Measurements from ENCODE around the gene PLEKHA3. TPM values are rescaled to one million over a fixed set of nuclear protein-coding genes. Genes with fewer than 3 reads are reported as not detected.
"Not testable (repeated sequence)": the region's sequence is repeated elsewhere in the genome, so short reads cannot be mapped to it uniquely, and the experiment has no call there.

PLEKHA3 gene
- 17.6 TPM for total RNA-seq

- H3K9me3 ChIP-seq (ENCODE audit: low read depth, low read length): no peaks in the 10 kb centered on the region
Observed at GRCh38 chr2:178480227-178481181, at the start of gene PLEKHA3. Gene PLEKHA3 (plus strand): TSS chr2:178480457. CDS start chr2:178480870, 413 bp downstream.

GRCh38 chr2:178436662-178437061 is 43.6 kb upstream of the PLEKHA3 start:
- no peaks in the 10 kb centered on the region for H3K4me1 ChIP-seq (ENCODE audit: insufficient read depth, low read length)
- no peak overlapping the region for H3K4me3 ChIP-seq (ENCODE audit: low read length)
- H3K9me3 ChIP-seq (ENCODE audit: low read depth, low read length): no peaks in the 10 kb centered on the region
- no peaks in the 10 kb centered on the region for H3K27me3 ChIP-seq (ENCODE audit: insufficient read depth, low read length)

More at GRCh38 chr2:178480227-178481181, at the start of gene PLEKHA3:
- H3K4me1 ChIP-seq (ENCODE audit: insufficient read depth, low read length): peaks cover 42% of the 10 kb centered on the region
- H3K27me3 ChIP-seq (ENCODE audit: insufficient read depth, low read length): no peaks in the 10 kb centered on the region
- peak within 1 kb of the TSS; percentile 59 for H3K4me3 ChIP-seq (ENCODE audit: low read length)

GRCh38 chr2:178441426-178441825 is 38.8 kb upstream of the PLEKHA3 start:
- Histone ChIP-seq H3K4me1 (ENCODE audit: insufficient read depth, low read length) (no peaks in the 10 kb centered on the region), H3K9me3 (ENCODE audit: low read depth, low read length) (no peaks in the 10 kb centered on the region), H3K4me3 (ENCODE audit: low read length) (no peak overlapping the region), H3K27me3 (ENCODE audit: insufficient read depth, low read length) (no peaks in the 10 kb centered on the region)

- peaks cover 20% of the 10 kb centered on the region for H3K4me1 ChIP-seq (ENCODE audit: insufficient read depth, low read length)
- no peak overlapping the region for H3K4me3 ChIP-seq (ENCODE audit: low read length)
- H3K9me3 ChIP-seq (ENCODE audit: low read depth, low read length): no peaks in the 10 kb centered on the region
- H3K27me3 ChIP-seq (ENCODE audit: insufficient read depth, low read length): no peaks in the 10 kb centered on the region
Observed at GRCh38 chr2:178448968-178449661, 31.1 kb upstream of the PLEKHA3 start.

GRCh38 chr2:178449700-178450523 is 30.3 kb upstream of the PLEKHA3 start:
- Histone ChIP-seq H3K4me3 (ENCODE audit: low read length) (peak overlapping the region; percentile 72), H3K4me1 (ENCODE audit: insufficient read depth, low read length) (peaks cover 20% of the 10 kb centered on the region), H3K27me3 (ENCODE audit: insufficient read depth, low read length) (no peaks in the 10 kb centered on the region), H3K9me3 (ENCODE audit: low read depth, low read length) (no peaks in the 10 kb centered on the region)

GRCh38 chr2:178450524-178450773 is 29.8 kb upstream of the PLEKHA3 start:
- Histone ChIP-seq H3K4me3 (ENCODE audit: low read length) (peak overlapping the region; percentile 72), H3K9me3 (ENCODE audit: low read depth, low read length) (no peaks in the 10 kb centered on the region), H3K4me1 (ENCODE audit: insufficient read depth, low read length) (peaks cover 20% of the 10 kb centered on the region), H3K27me3 (ENCODE audit: insufficient read depth, low read length) (no peaks in the 10 kb centered on the region)

GRCh38 chr2:178450774-178451525 is 29.3 kb upstream of the PLEKHA3 start, which contains the start of the genes PJVK and PRKRA:
Gene PJVK (plus strand): TSS chr2:178451378. CDS start chr2:178453410, 2,032 bp downstream.
Gene PRKRA (minus strand): TSS chr2:178451175. CDS start chr2:178451030, 145 bp downstream.
- H3K4me1 ChIP-seq (ENCODE audit: insufficient read depth, low read length): peaks cover 20% of the 10 kb centered on the region
- no peaks in the 10 kb centered on the region for H3K9me3 ChIP-seq (ENCODE audit: low read depth, low read length)
- H3K4me3 ChIP-seq (ENCODE audit: low read length): peak within 1 kb of the TSS; percentile 72
- H3K27me3 ChIP-seq (ENCODE audit: insufficient read depth, low read length): no peaks in the 10 kb centered on the region

- no peaks in the 10 kb centered on the region for H3K9me3 ChIP-seq (ENCODE audit: low read depth, low read length)
- H3K4me3 ChIP-seq (ENCODE audit: low read length): no peak overlapping the region
- peaks cover 20% of the 10 kb centered on the region for H3K4me1 ChIP-seq (ENCODE audit: insufficient read depth, low read length)
- H3K27me3 ChIP-seq (ENCODE audit: insufficient read depth, low read length): no peaks in the 10 kb centered on the region
Observed at GRCh38 chr2:178452334-178452733, 27.9 kb upstream of the PLEKHA3 start.

- H3K4me1 ChIP-seq (ENCODE audit: insufficient read depth, low read length): peaks cover 20% of the 10 kb centered on the region
- no peak overlapping the region for H3K4me3 ChIP-seq (ENCODE audit: low read length)
- no peaks in the 10 kb centered on the region for H3K9me3 ChIP-seq (ENCODE audit: low read depth, low read length)
Observed at GRCh38 chr2:178452870-178453269, 27.4 kb upstream of the PLEKHA3 start.

GRCh38 chr2:178455947-178456346 is 24.3 kb upstream of the PLEKHA3 start:
- H3K9me3 ChIP-seq (ENCODE audit: low read depth, low read length): no peaks in the 10 kb centered on the region
- no peak overlapping the region for H3K4me3 ChIP-seq (ENCODE audit: low read length)
- H3K4me1 ChIP-seq (ENCODE audit: insufficient read depth, low read length): peaks cover 5% of the 10 kb centered on the region
- H3K27me3 ChIP-seq (ENCODE audit: insufficient read depth, low read length): no peaks in the 10 kb centered on the region

More at GRCh38 chr2:178452870-178453269, 27.4 kb upstream of the PLEKHA3 start:
- no peaks in the 10 kb centered on the region for H3K27me3 ChIP-seq (ENCODE audit: insufficient read depth, low read length)

- Histone ChIP-seq H3K4me1 (ENCODE audit: insufficient read depth, low read length) (no peaks in the 10 kb centered on the region), H3K27me3 (ENCODE audit: insufficient read depth, low read length) (no peaks in the 10 kb centered on the region), H3K9me3 (ENCODE audit: low read depth, low read length) (no peaks in the 10 kb centered on the region), H3K4me3 (ENCODE audit: low read length) (no peak overlapping the region)
Observed at GRCh38 chr2:178457390-178457886, 22.8 kb upstream of the PLEKHA3 start.

- Histone ChIP-seq H3K4me3 (ENCODE audit: low read length) (no peak overlapping the region), H3K27me3 (ENCODE audit: insufficient read depth, low read length) (no peaks in the 10 kb centered on the region), H3K9me3 (ENCODE audit: low read depth, low read length) (no peaks in the 10 kb centered on the region), H3K4me1 (ENCODE audit: insufficient read depth, low read length) (no peaks in the 10 kb centered on the region)
Observed at GRCh38 chr2:178469219-178469849, 10.9 kb upstream of the PLEKHA3 start.

GRCh38 chr2:178471313-178471712 is 8.9 kb upstream of the PLEKHA3 start:
- not testable (repeated sequence) for H3K4me1 ChIP-seq (ENCODE audit: insufficient read depth, low read length); H3K27me3 ChIP-seq (ENCODE audit: insufficient read depth, low read length); H3K4me3 ChIP-seq (ENCODE audit: low read length); H3K9me3 ChIP-seq (ENCODE audit: low read depth, low read length)

GRCh38 chr2:178473373-178473772 is 6.9 kb upstream of the PLEKHA3 start:
- H3K27me3 ChIP-seq (ENCODE audit: insufficient read depth, low read length): no peaks in the 10 kb centered on the region
- no peak overlapping the region for H3K4me3 ChIP-seq (ENCODE audit: low read length)
- no peaks in the 10 kb centered on the region for H3K9me3 ChIP-seq (ENCODE audit: low read depth, low read length)
- peaks cover 7% of the 10 kb centered on the region for H3K4me1 ChIP-seq (ENCODE audit: insufficient read depth, low read length)

Measured in mononuclear cell (primary cell).